Neural cell (in vitro differentiated cells): Measurements from ENCODE around the gene LRRC49.

Source experiments
- EZH2 ChIP-seq: fragments of 200-600, 300-800 bp; shearing (Covaris generic), sonication (generic); IDR thresholded peaks from 2 replicates; pipeline ENCODE4 v1.6.1; 2014; ENCODE audit warnings: antibody characterized with exemption, low read length, borderline replicate concordance, mild to moderate bottlenecking; ENCODE audit not compliant: insufficient read depth, poor library complexity, severe bottlenecking
- RAD21 ChIP-seq: fragments of 450-650 bp; conservative IDR thresholded peaks from 2 replicates; pipeline ENCODE4 v1.6.1; 2014; ENCODE audit warnings: antibody characterized with exemption, mild to moderate bottlenecking, moderate library complexity
- SMC3 ChIP-seq: fragments of 450-650 bp; conservative IDR thresholded peaks from 2 replicates; pipeline ENCODE4 v1.6.1; 2014; ENCODE audit warnings: antibody characterized with exemption, mild to moderate bottlenecking, moderate library complexity; ENCODE audit not compliant: poor library complexity
- TAF1 ChIP-seq: IDR thresholded peaks from 2 replicates; pipeline ENCODE4 v1.6.1; 2012; ENCODE audit warnings: low read depth
- TF ChIP-seq, protein P1 (sequence below): fragments of 450-650 bp; IDR thresholded peaks from 2 replicates; pipeline ENCODE4 v1.5.1; 2014; ENCODE audit warnings: antibody characterized with exemption, mild to moderate bottlenecking, moderate library complexity; ENCODE audit not compliant: poor library complexity, severe bottlenecking

GRCh38 chr15:71082803-71083202 is 190.2 kb downstream of the LRRC49 start:
- TF ChIP-seq, protein P1, sequence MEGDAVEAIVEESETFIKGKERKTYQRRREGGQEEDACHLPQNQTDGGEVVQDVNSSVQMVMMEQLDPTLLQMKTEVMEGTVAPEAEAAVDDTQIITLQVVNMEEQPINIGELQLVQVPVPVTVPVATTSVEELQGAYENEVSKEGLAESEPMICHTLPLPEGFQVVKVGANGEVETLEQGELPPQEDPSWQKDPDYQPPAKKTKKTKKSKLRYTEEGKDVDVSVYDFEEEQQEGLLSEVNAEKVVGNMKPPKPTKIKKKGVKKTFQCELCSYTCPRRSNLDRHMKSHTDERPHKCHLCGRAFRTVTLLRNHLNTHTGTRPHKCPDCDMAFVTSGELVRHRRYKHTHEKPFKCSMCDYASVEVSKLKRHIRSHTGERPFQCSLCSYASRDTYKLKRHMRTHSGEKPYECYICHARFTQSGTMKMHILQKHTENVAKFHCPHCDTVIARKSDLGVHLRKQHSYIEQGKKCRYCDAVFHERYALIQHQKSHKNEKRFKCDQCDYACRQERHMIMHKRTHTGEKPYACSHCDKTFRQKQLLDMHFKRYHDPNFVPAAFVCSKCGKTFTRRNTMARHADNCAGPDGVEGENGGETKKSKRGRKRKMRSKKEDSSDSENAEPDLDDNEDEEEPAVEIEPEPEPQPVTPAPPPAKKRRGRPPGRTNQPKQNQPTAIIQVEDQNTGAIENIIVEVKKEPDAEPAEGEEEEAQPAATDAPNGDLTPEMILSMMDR, result no peak
- TF ChIP-seq RAD21 (no peak), TAF1 (no peak), SMC3 (no peak), EZH2 (no peak)
